Measurements from ENCODE around the gene MRPS18B.
"Not testable (repeated sequence)": the region's sequence is repeated elsewhere in the genome, so short reads cannot be mapped to it uniquely, and the experiment has no call there.

Gene MRPS18B

DNA sequence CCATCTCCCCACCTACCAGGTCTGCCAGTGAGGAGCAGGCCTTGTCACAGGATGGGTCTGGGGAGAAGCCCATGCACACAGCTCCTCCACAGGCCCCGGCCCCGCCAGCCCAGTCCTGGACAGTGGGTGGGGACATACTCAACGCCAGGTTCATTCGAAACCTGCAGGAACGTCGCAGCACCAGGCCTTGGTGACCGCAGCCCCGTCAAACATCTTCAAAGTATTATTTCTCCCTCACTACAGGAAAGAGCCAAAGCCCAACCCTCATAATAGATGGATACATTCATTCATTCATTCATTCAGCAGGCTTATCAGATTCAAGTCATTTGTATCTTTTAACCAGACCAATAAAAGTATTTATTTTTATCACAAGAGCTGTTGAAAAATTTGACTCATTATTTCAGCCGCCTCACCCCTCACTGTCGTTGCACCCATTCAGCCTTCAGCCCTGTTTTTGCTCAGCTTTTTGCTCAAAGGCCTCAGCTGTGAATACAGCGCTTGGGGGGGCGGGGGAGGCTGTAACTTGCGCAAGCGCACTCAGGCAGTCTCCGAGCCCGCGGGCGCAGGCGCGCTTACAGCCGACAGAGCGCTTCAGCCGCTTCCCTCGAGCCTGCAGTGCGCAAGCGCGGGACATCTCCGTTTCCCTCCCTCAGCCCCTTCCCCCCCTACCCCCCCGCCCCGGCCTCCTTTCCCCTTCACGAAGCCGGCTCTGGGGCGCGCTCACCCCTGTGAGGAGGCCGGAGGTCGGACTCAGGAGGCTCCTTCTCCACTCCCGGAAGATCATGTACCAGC is 29.0 kb downstream of the MRPS18B start, which contains the start of gene C6orf136:
TSS of gene C6orf136 (plus strand) at position 684 of the 792 bp plus-strand sequence. CDS start at position 783, 99 bp downstream.
- Histone ChIP-seq H3K36me3 (ENCODE audit: insufficient read depth, low read length) (peaks cover 38% of the 10 kb centered on the region), H3K4me1 (ENCODE audit: insufficient read depth, low read length) (peaks cover 6% of the 10 kb centered on the region), H3K27me3 (ENCODE audit: insufficient read depth, low read length) (no peaks in the 10 kb centered on the region), H3K4me3 (ENCODE audit: low read length) (peak within 1 kb of the TSS; percentile 100), H3K9ac (ENCODE audit: low read depth, low read length) (peak within 1 kb of the TSS; percentile 96), H3K9me3 (ENCODE audit: insufficient read depth, low read depth, low read length) (no peaks in the 10 kb centered on the region), H3K27ac (ENCODE audit: low read depth, low read length) (peak within 1 kb of the TSS; percentile 93)
- 10% methylated on average over 35 of the region's 37 CpGs for WGBS

DNA sequence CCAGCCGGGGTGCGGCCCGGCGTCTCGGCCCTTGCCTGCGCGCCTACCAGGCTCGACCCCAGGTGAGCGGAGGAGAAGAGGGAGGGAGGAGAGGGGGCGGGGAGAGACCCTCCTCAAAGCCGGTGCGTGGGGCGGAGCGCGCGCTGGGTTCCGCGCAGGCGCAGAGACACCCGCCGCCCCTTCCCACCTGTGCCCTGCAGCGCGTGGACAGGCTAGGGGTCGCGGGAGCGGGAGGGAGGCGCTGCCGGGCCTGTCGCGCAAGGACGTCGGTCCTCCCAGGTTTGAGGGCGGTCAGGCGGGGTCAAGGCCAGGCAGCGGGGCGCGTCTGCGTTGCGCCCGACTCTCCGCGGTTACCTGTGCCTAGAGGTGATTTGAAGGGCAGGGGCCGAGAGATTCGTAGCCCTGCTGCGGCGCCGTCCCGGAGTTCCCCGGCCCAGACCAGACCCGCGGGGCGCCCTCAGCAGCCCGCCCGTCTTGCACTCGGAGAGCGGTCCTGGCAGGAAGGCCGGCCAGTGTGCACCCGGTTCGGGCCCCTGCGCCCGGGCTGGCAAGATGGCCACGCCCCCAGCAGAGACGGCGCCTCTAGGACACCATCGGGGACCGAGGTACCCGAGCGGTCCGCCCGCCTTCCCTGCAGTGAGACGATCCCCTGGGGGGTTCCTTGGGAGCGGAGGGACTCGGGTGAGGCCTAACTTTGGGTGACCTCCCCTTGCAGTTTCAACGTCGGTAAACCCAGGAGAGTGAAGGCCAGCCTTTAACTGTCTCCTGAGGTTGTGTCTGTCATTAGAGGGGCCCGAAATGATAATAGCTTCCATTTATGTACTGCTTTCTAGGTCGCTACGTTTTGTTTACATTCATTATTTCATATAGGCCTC is 29.8 kb downstream of the MRPS18B start:
- Histone ChIP-seq H3K27me3 (ENCODE audit: insufficient read depth, low read length) (no peaks in the 10 kb centered on the region), H3K36me3 (ENCODE audit: insufficient read depth, low read length) (peaks cover 42% of the 10 kb centered on the region), H3K9ac (ENCODE audit: low read depth, low read length) (peak overlapping the region; percentile 96), H3K4me3 (ENCODE audit: low read length) (peak overlapping the region; percentile 100), H3K27ac (ENCODE audit: low read depth, low read length) (peak overlapping the region; percentile 93), H3K4me1 (ENCODE audit: insufficient read depth, low read length) (peaks cover 6% of the 10 kb centered on the region), H3K9me3 (ENCODE audit: insufficient read depth, low read depth, low read length) (no peaks in the 10 kb centered on the region)
- under 1% methylated on average over 75 of the region's 78 CpGs for WGBS

DNA sequence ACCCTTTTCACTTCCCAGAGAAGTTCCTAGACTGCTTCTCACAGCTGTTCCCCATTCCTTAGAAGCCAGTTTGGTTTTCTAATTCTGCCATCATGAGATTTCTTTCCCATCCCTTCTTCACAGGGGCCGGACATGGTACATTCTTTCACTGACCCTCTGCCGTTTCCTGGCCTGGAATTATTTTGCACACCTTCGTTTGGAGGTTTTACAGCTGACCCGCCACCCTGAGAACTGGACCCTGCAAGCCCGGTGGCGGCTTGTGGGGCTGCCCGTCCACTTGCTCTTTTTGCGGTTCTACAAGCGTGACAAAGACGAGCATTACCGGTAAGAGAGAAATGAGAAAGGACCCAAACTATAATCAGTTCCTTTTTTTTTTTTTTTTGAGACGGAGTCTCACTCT is 33.5 kb downstream of the MRPS18B start:
- H3K4me1 ChIP-seq (ENCODE audit: insufficient read depth, low read length): peaks cover 3% of the 10 kb centered on the region
- H3K4me3 ChIP-seq (ENCODE audit: low read length): no peak overlapping the region
- 95% methylated on average over 12 of the region's 12 CpGs for WGBS
- H3K27me3 ChIP-seq (ENCODE audit: insufficient read depth, low read length): no peaks in the 10 kb centered on the region
- H3K9me3 ChIP-seq (ENCODE audit: insufficient read depth, low read depth, low read length): no peaks in the 10 kb centered on the region
- H3K36me3 ChIP-seq (ENCODE audit: insufficient read depth, low read length): peaks cover 54% of the 10 kb centered on the region
- no peak overlapping the region for H3K27ac ChIP-seq (ENCODE audit: low read depth, low read length)
- no peak overlapping the region for H3K9ac ChIP-seq (ENCODE audit: low read depth, low read length)

GRCh38 chr6:30654798-30655742 is 37.4 kb downstream of the MRPS18B start:
- Histone ChIP-seq H3K9ac (ENCODE audit: low read depth, low read length) (no peak overlapping the region), H3K27me3 (ENCODE audit: insufficient read depth, low read length) (no peaks in the 10 kb centered on the region), H3K4me3 (ENCODE audit: low read length) (no peak overlapping the region), H3K4me1 (ENCODE audit: insufficient read depth, low read length) (no peaks in the 10 kb centered on the region), H3K36me3 (ENCODE audit: insufficient read depth, low read length) (peaks cover 90% of the 10 kb centered on the region), H3K27ac (ENCODE audit: low read depth, low read length) (no peak overlapping the region), H3K9me3 (ENCODE audit: insufficient read depth, low read depth, low read length) (no peaks in the 10 kb centered on the region)
- 95% methylated on average over 18 of the region's 19 CpGs for WGBS

DNA sequence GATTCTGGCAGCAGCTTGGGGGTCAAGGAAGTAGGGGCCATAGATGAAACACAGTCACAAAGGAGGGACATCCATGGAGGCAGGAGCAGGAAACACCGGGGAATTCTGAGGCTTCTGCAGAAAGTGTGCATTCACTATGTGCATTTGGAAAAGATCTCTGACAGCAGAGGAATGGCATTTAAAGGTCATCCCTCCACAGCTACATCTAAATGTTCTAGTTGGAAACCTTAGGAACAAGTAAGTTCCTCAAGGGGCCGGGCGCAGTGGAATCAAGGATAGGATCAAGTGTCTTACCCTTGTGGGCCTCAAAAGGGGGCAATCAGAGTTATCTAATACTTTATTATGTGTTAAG is 38.1 kb downstream of the MRPS18B start:
- Histone ChIP-seq H3K27ac (ENCODE audit: low read depth, low read length) (no peak overlapping the region), H3K9me3 (ENCODE audit: insufficient read depth, low read depth, low read length) (no peaks in the 10 kb centered on the region), H3K4me1 (ENCODE audit: insufficient read depth, low read length) (no peaks in the 10 kb centered on the region), H3K9ac (ENCODE audit: low read depth, low read length) (no peak overlapping the region), H3K4me3 (ENCODE audit: low read length) (no peak overlapping the region), H3K27me3 (ENCODE audit: insufficient read depth, low read length) (no peaks in the 10 kb centered on the region), H3K36me3 (ENCODE audit: insufficient read depth, low read length) (peaks cover 93% of the 10 kb centered on the region)
- over 99% methylated on average over 3 of the region's 3 CpGs for WGBS

DNA sequence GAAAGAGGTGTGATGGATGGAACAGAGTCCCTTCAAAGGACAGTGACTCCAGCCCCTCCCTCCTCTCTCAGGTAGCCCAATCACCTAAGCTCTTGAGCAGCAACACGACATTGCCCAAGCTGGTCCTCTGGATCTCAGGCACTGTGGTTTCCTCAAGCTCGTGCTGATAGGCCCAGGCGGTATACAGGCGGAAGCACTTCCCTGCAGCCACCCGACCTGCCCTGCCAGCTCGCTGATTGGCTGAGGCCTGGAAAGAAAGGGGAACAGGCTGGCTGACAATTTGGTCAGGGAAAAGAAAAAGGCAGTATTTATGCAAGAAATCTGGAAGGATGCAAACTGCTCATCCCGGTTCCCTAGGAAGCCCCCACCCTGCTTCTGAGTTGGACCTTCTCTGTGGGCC is 38.9 kb downstream of the MRPS18B start:
- peaks cover 89% of the 10 kb centered on the region for H3K36me3 ChIP-seq (ENCODE audit: insufficient read depth, low read length)

DNA sequence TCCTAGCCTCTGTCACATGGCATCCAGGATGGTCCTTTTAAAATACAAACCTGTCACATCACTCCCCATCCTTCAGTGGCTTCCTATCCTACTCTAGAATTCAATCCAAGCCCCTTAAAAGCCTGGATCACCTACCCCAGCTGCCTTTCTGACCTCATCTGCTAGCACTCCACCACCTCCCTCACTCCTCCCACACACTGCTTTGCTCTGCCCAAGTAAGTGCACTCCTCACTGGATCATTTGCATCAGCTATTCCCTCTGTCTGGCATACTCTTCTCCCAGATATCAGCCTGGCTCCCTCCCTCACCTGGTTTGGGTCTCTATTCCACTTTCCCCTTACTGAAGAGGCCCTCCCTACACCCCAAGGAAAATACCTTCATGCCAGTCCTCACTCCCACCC is 39.8 kb downstream of the MRPS18B start:
- H3K4me3 ChIP-seq (ENCODE audit: low read length): no peak overlapping the region
- no peak overlapping the region for H3K9ac ChIP-seq (ENCODE audit: low read depth, low read length)
- H3K4me1 ChIP-seq (ENCODE audit: insufficient read depth, low read length): no peaks in the 10 kb centered on the region
- no peaks in the 10 kb centered on the region for H3K27me3 ChIP-seq (ENCODE audit: insufficient read depth, low read length)
- H3K9me3 ChIP-seq (ENCODE audit: insufficient read depth, low read depth, low read length): no peaks in the 10 kb centered on the region
- H3K27ac ChIP-seq (ENCODE audit: low read depth, low read length): no peak overlapping the region
- peaks cover 89% of the 10 kb centered on the region for H3K36me3 ChIP-seq (ENCODE audit: insufficient read depth, low read length)

More for the DNA sequence above, 38.9 kb downstream of the MRPS18B start:
- Histone ChIP-seq H3K27me3 (ENCODE audit: insufficient read depth, low read length) (no peaks in the 10 kb centered on the region), H3K9me3 (ENCODE audit: insufficient read depth, low read depth, low read length) (no peaks in the 10 kb centered on the region), H3K4me1 (ENCODE audit: insufficient read depth, low read length) (no peaks in the 10 kb centered on the region), H3K27ac (ENCODE audit: low read depth, low read length) (no peak overlapping the region), H3K4me3 (ENCODE audit: low read length) (no peak overlapping the region), H3K9ac (ENCODE audit: low read depth, low read length) (no peak overlapping the region)
- 88% methylated on average over 7 of the region's 7 CpGs for WGBS

- H3K27ac ChIP-seq (ENCODE audit: low read depth, low read length); H3K9me3 ChIP-seq (ENCODE audit: insufficient read depth, low read depth, low read length); H3K27me3 ChIP-seq (ENCODE audit: insufficient read depth, low read length); H3K9ac ChIP-seq (ENCODE audit: low read depth, low read length); H3K4me3 ChIP-seq (ENCODE audit: low read length); H3K4me1 ChIP-seq (ENCODE audit: insufficient read depth, low read length): not testable (repeated sequence)
- H3K36me3 ChIP-seq (ENCODE audit: insufficient read depth, low read length): peaks cover 89% of the 10 kb centered on the region
- whole genome bisulfite sequencing: 95% methylated on average over 5 of the region's 5 CpGs
Observed at GRCh38 chr6:30657922-30658321, 40.3 kb downstream of the MRPS18B start.

DNA sequence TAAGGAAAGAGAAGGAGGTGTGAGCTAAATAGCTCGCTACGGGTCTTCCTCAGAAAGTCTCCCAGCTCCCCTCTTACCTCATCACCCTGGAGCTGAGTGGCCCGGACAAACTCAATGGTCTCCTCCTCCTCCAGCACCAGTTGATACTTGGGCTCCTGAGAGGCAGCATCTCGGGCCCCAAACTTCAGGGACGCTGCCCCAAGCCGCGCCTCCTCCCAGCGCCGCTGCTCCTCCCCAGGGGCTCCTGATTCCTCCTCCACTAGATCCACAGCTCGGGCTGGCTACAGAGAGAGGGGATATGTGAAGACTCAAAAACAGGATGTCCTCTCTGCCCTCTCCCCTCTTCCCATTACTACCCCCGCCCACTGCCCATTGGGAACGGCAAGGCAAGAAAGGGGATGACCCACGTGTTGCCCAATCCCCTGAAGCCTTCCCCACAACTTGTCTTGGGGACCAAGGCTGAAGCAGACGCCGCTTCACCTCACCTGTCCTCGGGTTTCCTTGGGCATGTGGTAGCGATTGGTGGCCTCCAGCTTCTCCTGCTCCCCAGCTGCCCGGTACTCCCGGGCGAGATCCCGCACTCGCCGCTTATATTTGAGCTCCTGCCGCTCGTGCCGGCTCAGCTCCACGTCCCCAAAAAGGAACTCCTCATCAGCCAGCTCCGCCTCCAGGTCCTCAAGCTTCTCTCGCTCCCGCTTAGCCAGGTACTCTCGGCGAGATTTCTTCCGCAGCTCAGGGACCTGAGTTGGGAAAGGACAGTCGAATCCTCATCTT is 47.5 kb downstream of the MRPS18B start:
- Histone ChIP-seq H3K9me3 (ENCODE audit: insufficient read depth, low read depth, low read length) (no peaks in the 10 kb centered on the region), H3K4me1 (ENCODE audit: insufficient read depth, low read length) (no peaks in the 10 kb centered on the region), H3K36me3 (ENCODE audit: insufficient read depth, low read length) (peaks cover 75% of the 10 kb centered on the region), H3K9ac (ENCODE audit: low read depth, low read length) (no peak overlapping the region), H3K27ac (ENCODE audit: low read depth, low read length) (no peak overlapping the region), H3K4me3 (ENCODE audit: low read length) (no peak overlapping the region), H3K27me3 (ENCODE audit: insufficient read depth, low read length) (no peaks in the 10 kb centered on the region)
- WGBS: 95% methylated on average over 34 of the region's 34 CpGs

- not testable (repeated sequence) for H3K9me3 ChIP-seq (ENCODE audit: insufficient read depth, low read depth, low read length); H3K9ac ChIP-seq (ENCODE audit: low read depth, low read length); H3K27ac ChIP-seq (ENCODE audit: low read depth, low read length); H3K4me1 ChIP-seq (ENCODE audit: insufficient read depth, low read length); H3K27me3 ChIP-seq (ENCODE audit: insufficient read depth, low read length); H3K4me3 ChIP-seq (ENCODE audit: low read length)
- WGBS: 87% methylated on average over 2 of the region's 2 CpGs
- H3K36me3 ChIP-seq (ENCODE audit: insufficient read depth, low read length): peaks cover 75% of the 10 kb centered on the region
Observed at GRCh38 chr6:30666300-30666699, 48.7 kb downstream of the MRPS18B start.
